GM19351 (cell line): ENCODE results near the gene FN1.
"Not testable (repeated sequence)": the region's sequence is repeated elsewhere in the genome, so short reads cannot be mapped to it uniquely, and the experiment has no call there.

ENCODE experiments used
- ATAC-seq: cut with Tn5 transposase; IDR thresholded peaks from one replicate; pipeline ENCODE4 v1.9.1; 2021; ENCODE audit warnings: mild to moderate bottlenecking, moderate library complexity; ENCODE audit not compliant: unreplicated experiment

Gene FN1

GRCh38 chr2:215423928-215424540, 11.8 kb downstream of the FN1 start:
- ATAC-seq: no peak

GRCh38 chr2:215423234-215423633, 12.6 kb downstream of the FN1 start:
- ATAC-seq: no peak

- no peak for ATAC-seq
These were observed 13.2 kb downstream of the FN1 start for GRCh38 chr2:215422676-215423075.

- no peak for ATAC-seq
These were observed 13.9 kb downstream of the FN1 start for GRCh38 chr2:215421859-215422461.

- no peak for ATAC-seq
These were observed 15.4 kb downstream of the FN1 start for GRCh38 chr2:215420471-215420935.

- no peak for ATAC-seq
These were observed 15.9 kb downstream of the FN1 start for GRCh38 chr2:215419769-215420470.

GRCh38 chr2:215419113-215419512, 16.8 kb downstream of the FN1 start:
- no peak for ATAC-seq

- no peak for ATAC-seq
These were observed 17.6 kb downstream of the FN1 start for GRCh38 chr2:215418064-215418963.

- no peak for ATAC-seq
These were observed 18.4 kb downstream of the FN1 start for GRCh38 chr2:215417400-215417951.

- no peak for ATAC-seq
These were observed 19.2 kb downstream of the FN1 start for GRCh38 chr2:215416656-215417055.

- ATAC-seq: no peak
These were observed 19.9 kb downstream of the FN1 start for GRCh38 chr2:215415820-215416577.

GRCh38 chr2:215415218-215415617, 20.6 kb downstream of the FN1 start:
- ATAC-seq: no peak

GRCh38 chr2:215414674-215415073, 21.2 kb downstream of the FN1 start:
- no peak for ATAC-seq

- no peak for ATAC-seq
These were observed 21.9 kb downstream of the FN1 start for GRCh38 chr2:215413974-215414373.

GRCh38 chr2:215413484-215413777, 22.4 kb downstream of the FN1 start:
- no peak for ATAC-seq

GRCh38 chr2:215411941-215412743, 23.7 kb downstream of the FN1 start:
- no peak for ATAC-seq

- ATAC-seq: no peak
These were observed 25.0 kb downstream of the FN1 start for GRCh38 chr2:215410932-215411285.

GRCh38 chr2:215410181-215410931, 25.5 kb downstream of the FN1 start:
- ATAC-seq: not testable (repeated sequence)
